HFF-Myc (cell line): ENCODE data around the gene CASKIN2.

ENCODE experiments used
- DNase-seq: peaks from one replicate; pipeline ENCODE4 v3.0.0-alpha.2; 2011; ENCODE audit warnings: low read depth; ENCODE audit errors: extremely low read depth
- H3K4me3 ChIP-seq: replicated peaks from 2 replicates; pipeline ENCODE4 v1.5.1; 2011; ENCODE audit warnings: low read depth, mild to moderate bottlenecking, control low read depth, low read length
- TF ChIP-seq, protein P1 (sequence below): IDR thresholded peaks from 2 replicates; pipeline ENCODE4 v1.5.1; 2012; ENCODE audit warnings: mild to moderate bottlenecking, low read depth, low read length, control low read depth; ENCODE audit errors: missing control alignments

CASKIN2 gene

DNA sequence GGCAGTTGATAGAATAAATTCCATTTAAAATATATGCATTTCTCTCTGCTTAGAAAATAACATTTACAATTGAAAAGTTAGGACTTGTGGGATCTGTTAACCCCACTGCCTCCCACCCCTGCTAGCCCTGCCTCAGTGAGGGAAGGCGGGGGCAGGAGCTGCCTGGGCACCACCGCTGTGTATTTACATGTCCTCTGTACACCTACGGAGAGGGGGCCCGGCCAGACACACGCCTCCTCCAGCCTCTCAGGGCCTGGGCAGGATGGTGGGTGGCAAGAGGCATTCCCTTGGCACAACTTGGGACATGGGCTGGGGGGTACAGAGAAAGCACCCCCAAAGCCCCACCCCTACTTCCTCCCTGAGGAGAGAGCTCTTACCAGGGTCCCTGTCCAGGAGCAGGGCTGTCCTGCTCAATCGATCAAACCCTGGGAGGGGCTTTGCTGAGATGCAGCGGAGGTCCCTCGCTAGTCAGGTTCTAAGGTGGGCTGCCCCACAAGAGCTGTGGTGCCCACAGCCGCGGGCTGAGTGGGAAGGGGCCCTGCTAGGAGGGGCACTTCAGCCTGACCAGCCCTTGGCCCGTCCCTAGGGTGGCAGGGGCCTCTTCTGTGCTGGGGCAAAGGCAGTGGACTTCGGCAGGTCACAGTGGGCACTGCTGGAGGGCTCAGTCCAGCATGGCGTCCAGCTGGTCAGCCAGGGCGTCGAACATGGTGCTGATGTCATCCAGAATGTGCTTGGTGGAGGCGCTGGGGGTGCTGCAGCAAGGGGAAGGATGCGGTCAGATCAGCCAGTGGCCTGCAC is 14.7 kb downstream of the CASKIN2 start:
- no peak overlapping the region for H3K4me3 ChIP-seq
- TF ChIP-seq, protein P1, sequence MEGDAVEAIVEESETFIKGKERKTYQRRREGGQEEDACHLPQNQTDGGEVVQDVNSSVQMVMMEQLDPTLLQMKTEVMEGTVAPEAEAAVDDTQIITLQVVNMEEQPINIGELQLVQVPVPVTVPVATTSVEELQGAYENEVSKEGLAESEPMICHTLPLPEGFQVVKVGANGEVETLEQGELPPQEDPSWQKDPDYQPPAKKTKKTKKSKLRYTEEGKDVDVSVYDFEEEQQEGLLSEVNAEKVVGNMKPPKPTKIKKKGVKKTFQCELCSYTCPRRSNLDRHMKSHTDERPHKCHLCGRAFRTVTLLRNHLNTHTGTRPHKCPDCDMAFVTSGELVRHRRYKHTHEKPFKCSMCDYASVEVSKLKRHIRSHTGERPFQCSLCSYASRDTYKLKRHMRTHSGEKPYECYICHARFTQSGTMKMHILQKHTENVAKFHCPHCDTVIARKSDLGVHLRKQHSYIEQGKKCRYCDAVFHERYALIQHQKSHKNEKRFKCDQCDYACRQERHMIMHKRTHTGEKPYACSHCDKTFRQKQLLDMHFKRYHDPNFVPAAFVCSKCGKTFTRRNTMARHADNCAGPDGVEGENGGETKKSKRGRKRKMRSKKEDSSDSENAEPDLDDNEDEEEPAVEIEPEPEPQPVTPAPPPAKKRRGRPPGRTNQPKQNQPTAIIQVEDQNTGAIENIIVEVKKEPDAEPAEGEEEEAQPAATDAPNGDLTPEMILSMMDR = no peak
- no peak for DNase-seq

DNA sequence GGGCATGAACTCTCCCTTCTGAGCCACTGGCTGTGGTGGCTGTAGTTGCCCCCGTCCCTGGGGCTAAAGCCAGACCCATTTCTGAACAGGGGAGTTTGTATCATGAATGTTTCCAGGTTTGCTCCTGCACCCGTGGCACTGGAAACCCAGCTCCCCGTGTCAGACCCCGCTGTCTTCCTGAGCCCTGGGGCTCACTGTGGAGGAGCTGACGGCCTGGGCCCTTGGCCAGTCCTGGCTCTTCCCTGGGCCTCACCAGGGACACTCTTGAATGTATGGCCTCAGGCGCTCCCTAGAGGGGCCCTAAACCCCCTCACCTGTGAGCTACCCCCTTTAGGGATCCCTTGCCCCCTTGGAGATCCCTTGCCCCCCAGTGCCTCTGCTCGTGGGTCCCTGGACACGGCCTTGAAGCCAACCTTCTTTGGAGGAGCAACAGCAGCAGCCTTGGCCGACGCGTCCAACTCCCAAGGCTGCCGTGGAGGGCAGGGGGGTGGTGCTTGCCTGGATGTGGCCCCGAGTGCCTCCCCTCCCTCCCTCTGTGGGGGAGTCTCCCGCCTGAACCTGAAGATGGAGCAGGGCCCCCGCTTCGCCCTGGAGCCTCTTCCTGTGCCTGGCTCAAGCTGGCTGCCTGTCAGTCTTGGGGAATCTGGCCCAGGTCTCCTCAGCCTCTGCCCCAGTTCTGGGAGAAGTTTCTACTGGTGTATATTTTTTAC is 15.9 kb downstream of the CASKIN2 start:
- TF ChIP-seq, protein P1 = no peak
- DNase-seq = no peak
- H3K4me3 ChIP-seq = no peak overlapping the region

DNA sequence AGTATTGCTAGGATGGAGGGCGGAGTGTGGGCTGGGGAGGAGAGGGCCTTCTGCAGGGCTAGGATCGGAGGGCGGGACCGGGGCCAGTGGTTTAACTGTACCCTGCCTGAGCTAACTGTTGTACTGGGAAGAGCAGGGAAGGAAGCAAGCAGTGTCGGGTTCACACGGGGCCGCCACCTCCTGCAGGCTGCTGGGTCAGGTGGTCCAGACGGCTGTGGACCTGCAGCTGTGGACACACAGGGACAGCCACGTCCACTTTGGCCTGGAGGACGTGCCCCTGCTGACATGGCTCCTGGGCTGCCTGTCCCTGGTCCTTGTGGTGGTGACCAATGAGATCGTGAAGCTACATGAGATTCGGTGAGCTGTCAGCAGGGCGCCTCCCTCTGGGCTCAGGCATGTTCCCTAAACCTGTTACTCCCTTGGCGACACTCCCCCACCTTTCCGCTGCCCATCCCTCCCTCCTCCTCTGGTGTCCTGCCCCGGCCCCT is 16.6 kb downstream of the CASKIN2 start:
- DNase-seq = no peak
- TF ChIP-seq, protein P1 = no peak
- no peak overlapping the region for H3K4me3 ChIP-seq

DNA sequence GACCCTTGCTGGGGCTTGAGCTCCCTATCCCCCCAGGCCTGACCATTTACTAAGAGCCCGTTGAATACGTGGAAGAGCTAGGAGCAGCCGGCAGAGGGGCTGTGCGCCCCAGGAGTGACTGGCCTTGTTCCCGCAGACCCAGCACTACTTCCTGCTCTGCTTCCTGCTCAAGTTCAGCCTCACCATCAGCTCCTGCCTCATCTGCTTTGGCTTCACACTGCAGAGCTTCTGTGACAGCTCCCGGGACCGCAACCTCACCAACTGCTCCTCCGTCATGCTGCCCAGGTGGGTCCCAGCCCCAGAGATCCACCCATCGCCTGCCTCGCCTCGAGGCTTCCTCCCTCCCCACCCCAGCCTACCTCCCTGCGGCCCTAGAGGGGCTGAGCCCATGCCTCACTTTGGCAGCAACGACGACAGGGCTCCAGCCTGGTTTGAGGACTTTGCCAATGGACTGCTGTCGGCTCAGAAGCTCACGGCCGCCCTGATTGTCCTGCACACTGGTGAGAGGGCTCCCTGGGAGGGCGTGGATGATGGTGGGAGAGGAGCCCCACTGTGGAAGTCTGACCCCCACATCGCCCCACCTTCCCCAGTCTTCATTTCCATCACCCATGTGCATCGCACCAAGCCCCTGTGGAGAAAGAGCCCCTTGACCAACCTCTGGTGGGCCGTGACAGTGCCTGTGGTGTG is 17.2 kb downstream of the CASKIN2 start:
- no peak for DNase-seq
- H3K4me3 ChIP-seq = no peak overlapping the region
- TF ChIP-seq, protein P1 = no peak

DNA sequence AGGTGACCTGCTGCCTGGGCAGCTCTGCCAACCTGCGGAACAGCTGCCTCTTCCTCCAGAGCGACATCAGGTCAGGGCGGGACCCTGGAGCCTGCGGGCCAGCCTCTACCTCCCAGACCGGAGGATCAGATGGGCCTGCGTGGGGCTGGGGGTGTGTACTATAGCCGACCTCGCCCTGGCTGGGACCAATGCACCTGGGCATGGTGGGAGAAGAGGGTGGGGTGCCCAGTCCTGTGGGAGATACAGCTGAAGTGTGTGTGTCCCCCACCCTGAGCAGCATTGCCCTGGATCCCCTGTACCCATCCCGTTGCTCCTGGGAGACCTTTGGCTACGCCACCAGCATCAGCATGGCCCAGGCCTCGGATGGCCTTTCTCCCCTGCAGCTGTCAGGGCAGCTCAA is 19.3 kb downstream of the CASKIN2 start:
- DNase-seq = no peak
- TF ChIP-seq, protein P1 = no peak
- no peak overlapping the region for H3K4me3 ChIP-seq

DNA sequence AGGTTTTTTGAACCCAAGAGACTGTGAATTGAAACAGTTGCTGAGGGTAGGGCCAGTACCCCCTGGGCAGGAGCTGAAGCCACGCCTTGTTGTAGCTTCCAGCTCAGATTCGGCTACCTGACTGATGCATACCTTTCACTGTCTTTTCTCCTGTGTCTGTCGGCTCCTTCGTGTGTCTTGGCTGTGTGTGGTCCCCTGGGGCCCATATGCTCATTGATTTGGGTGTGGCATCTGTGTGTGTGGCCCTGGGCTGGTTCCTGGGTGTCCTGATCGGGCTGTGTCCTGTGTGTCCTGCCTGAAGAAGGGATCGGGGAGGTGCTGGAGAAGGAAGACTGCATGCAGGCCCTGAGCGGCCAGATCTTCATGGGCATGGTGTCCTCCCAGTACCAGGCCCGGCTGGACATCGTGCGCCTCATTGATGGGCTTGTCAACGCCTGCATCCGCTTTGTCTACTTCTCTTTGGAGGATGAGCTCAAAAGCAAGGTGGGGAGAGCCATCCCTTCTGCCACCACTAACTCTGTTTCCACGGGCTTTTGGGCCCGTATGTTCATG is 20.9 kb downstream of the CASKIN2 start:
- TF ChIP-seq, protein P1 = no peak
- no peak overlapping the region for H3K4me3 ChIP-seq
- DNase-seq = no peak
